Ectodermal cell (in vitro differentiated cells): Measurements from ENCODE around the gene SSTR3.

Experiments
- H3K27ac ChIP-seq: 2 replicates; pipeline ENCODE4 v1.7.0; 2013; ENCODE audit warnings: mild to moderate bottlenecking, low read depth, low read length; ENCODE audit not compliant: insufficient read depth, poor library complexity, severe bottlenecking
- H3K27me3 ChIP-seq: 2 replicates; pipeline ENCODE4 v1.7.0; 2013; ENCODE audit warnings: mild to moderate bottlenecking, low read length; ENCODE audit not compliant: insufficient read depth, control insufficient read depth, poor library complexity, severe bottlenecking
- H3K36me3 ChIP-seq: one replicate; pipeline ENCODE4 v1.7.0; 2013; ENCODE audit warnings: low read length; ENCODE audit not compliant: control insufficient read depth, insufficient read depth
- H3K4me1 ChIP-seq: one replicate; pipeline ENCODE4 v1.7.0; 2013; ENCODE audit warnings: low read length; ENCODE audit not compliant: control insufficient read depth, insufficient read depth
- H3K4me3 ChIP-seq: 2 replicates; pipeline ENCODE4 v1.7.0; 2013; ENCODE audit warnings: low read depth, low read length, control low read depth; ENCODE audit not compliant: insufficient read depth
- H3K9me3 ChIP-seq: 2 replicates; pipeline ENCODE4 v1.7.0; 2013; ENCODE audit warnings: mild to moderate bottlenecking, low read length, moderate library complexity; ENCODE audit not compliant: control insufficient read depth
- WGBS, 2 experiments: methylation state at CpG; one replicate each; pipeline ENCODE4 v1.1.7; 2013; ENCODE audit warnings: missing lambda C conversion rate in 2 of 2; 5-methylcytosine and 5-hydroxymethylcytosine counted together

Gene SSTR3

GRCh38 chr22:37155971-37156370 lies 56.3 kb downstream of the SSTR3 start:
- Histone ChIP-seq H3K27me3 (no peaks in the 10 kb centered on the region), H3K9me3 (no peaks in the 10 kb centered on the region), H3K4me1 (no peaks in the 10 kb centered on the region), H3K27ac (no peak overlapping the region), H3K4me3 (no peak overlapping the region), H3K36me3 (no peaks in the 10 kb centered on the region)
- WGBS, 2 experiments, result 95 to 96% methylated on average over 8 of the region's 8 CpGs

DNA sequence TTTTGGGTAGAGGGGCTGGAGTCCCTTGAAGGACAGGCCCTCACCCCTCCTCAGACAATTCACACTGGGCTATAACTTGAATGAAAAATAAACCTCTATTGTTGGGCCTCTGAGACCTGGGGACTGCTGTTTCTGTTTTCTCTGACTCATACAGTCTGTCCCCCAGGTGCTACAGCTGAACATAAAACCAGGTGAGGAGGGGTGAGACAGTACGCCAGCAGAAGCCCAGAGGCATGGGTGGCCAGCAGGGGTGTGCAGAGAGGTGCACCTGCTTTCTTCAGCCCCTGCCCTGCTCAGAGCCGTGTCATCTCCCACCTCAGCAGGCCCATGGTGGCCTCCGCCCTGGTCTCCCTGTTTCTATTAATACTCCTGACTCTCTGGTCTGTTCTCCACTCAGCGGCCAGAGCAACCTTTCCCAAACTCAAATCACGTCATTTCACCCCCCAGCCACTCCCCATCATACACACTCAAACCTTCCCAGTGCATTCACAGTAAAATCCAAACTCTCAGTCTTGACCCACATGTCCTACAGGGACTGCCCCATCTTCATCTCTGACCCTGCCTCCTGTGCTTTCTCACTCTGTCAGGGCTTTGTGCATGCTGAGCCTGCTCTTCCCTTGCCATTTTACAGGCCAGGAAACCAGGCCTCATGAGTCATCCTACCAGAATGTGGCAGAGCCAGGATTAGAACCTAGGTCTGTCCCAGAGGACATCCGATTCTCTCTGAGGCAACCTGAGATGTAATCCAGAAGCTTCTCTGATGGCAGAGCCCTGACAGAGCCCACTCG lies 57.2 kb downstream of the SSTR3 start:
- H3K9me3 ChIP-seq, result no peaks in the 10 kb centered on the region
- no peak overlapping the region for H3K27ac ChIP-seq
- H3K4me3 ChIP-seq, result no peak overlapping the region
- H3K36me3 ChIP-seq, result no peaks in the 10 kb centered on the region
- 91 to 92% methylated on average over 7 of the region's 7 CpGs for WGBS, 2 experiments
- H3K4me1 ChIP-seq, result no peaks in the 10 kb centered on the region
- H3K27me3 ChIP-seq, result no peaks in the 10 kb centered on the region
